IPS-18c (cell line): ENCODE data around the gene LSM12.

Experiments
- H3K4me3 ChIP-seq: 2 replicates; pipeline ENCODE4 v1.7.0; 2013; ENCODE audit warnings: low read depth, mild to moderate bottlenecking, low read length, moderate library complexity; ENCODE audit not compliant: insufficient read depth
- H3K9me3 ChIP-seq: one replicate; pipeline ENCODE4 v1.6.1; 2013; ENCODE audit warnings: mild to moderate bottlenecking, low read length, moderate library complexity; ENCODE audit not compliant: control insufficient read depth, insufficient read depth

Gene LSM12

GRCh38 chr17:44066204-44066930 is at the start of gene LSM12:
LSM12 (minus strand) TSS chr17:44066671; CDS start chr17:44066587, 84 bp downstream.
- Histone ChIP-seq H3K4me3 (peak within 1 kb of the TSS; percentile 93), H3K9me3 (peaks cover 2% of the 10 kb centered on the region)

GRCh38 chr17:44115585-44116415 is 49.3 kb upstream of the LSM12 start:
- Histone ChIP-seq H3K4me3 (no peak overlapping the region), H3K9me3 (no peaks in the 10 kb centered on the region)

GRCh38 chr17:44113868-44114840 is 47.7 kb upstream of the LSM12 start:
- no peaks in the 10 kb centered on the region for H3K9me3 ChIP-seq
- H3K4me3 ChIP-seq, result no peak overlapping the region

GRCh38 chr17:44113382-44113781 is 46.9 kb upstream of the LSM12 start:
- no peak overlapping the region for H3K4me3 ChIP-seq
- no peaks in the 10 kb centered on the region for H3K9me3 ChIP-seq

- no peak overlapping the region for H3K4me3 ChIP-seq
- no peaks in the 10 kb centered on the region for H3K9me3 ChIP-seq
Measured at GRCh38 chr17:44112284-44113280, 46.1 kb upstream of the LSM12 start.

GRCh38 chr17:44111777-44112176 is 45.3 kb upstream of the LSM12 start:
- Histone ChIP-seq H3K9me3 (no peaks in the 10 kb centered on the region), H3K4me3 (0 out of 2 replicates have a peak overlapping the region, but pooled peaks have one; percentile 11)

- Histone ChIP-seq H3K9me3 (no peaks in the 10 kb centered on the region), H3K4me3 (peak overlapping the region; percentile 34)
Measured at GRCh38 chr17:44110823-44111633, 44.6 kb upstream of the LSM12 start.

GRCh38 chr17:44110011-44110686 is 43.7 kb upstream of the LSM12 start:
- Histone ChIP-seq H3K4me3 (no peak overlapping the region), H3K9me3 (no peaks in the 10 kb centered on the region)

GRCh38 chr17:44109312-44109630 is 42.8 kb upstream of the LSM12 start:
- no peak overlapping the region for H3K4me3 ChIP-seq
- no peaks in the 10 kb centered on the region for H3K9me3 ChIP-seq

GRCh38 chr17:44108440-44109311 is 42.2 kb upstream of the LSM12 start:
- Histone ChIP-seq H3K4me3 (no peak overlapping the region), H3K9me3 (no peaks in the 10 kb centered on the region)

GRCh38 chr17:44106801-44107200 is 40.3 kb upstream of the LSM12 start:
- Histone ChIP-seq H3K4me3 (no peak overlapping the region), H3K9me3 (no peaks in the 10 kb centered on the region)

GRCh38 chr17:44105941-44106340 is 39.5 kb upstream of the LSM12 start:
- no peak overlapping the region for H3K4me3 ChIP-seq

GRCh38 chr17:44105483-44105882 is 39.0 kb upstream of the LSM12 start:
- Histone ChIP-seq H3K4me3 (no peak overlapping the region), H3K9me3 (no peaks in the 10 kb centered on the region)

More at GRCh38 chr17:44105941-44106340, 39.5 kb upstream of the LSM12 start:
- no peaks in the 10 kb centered on the region for H3K9me3 ChIP-seq

GRCh38 chr17:44102849-44103622 is 36.6 kb upstream of the LSM12 start:
- H3K9me3 ChIP-seq, result no peaks in the 10 kb centered on the region
- H3K4me3 ChIP-seq, result no peak overlapping the region
